AG09319 (cell line): ENCODE results near the gene RNF126.

Experiments
- DNase-seq: peaks from one replicate; pipeline ENCODE4 v3.0.0-alpha.2; 2010; ENCODE audit warnings: low read depth; ENCODE audit errors: extremely low read depth
- CTCF ChIP-seq: IDR thresholded peaks from 2 replicates; pipeline ENCODE4 v1.5.1; 2011; ENCODE audit warnings: low read depth, mild to moderate bottlenecking, inconsistent platforms, low read length, moderate library complexity

The RNF126 gene

GRCh38 chr19:681029-682019, 18.3 kb upstream of the RNF126 start:
- TF ChIP-seq CTCF: no peak
- DNase-seq: peak; percentile 84

GRCh38 chr19:680287-681028, 17.4 kb upstream of the RNF126 start:
- peak; percentile 25 for TF ChIP-seq CTCF
- DNase-seq: peak; percentile 98

- no peak for TF ChIP-seq CTCF
- peak; percentile 35 for DNase-seq
Measured at GRCh38 chr19:679418-680286, 16.6 kb upstream of the RNF126 start.

- DNase-seq: no peak
- TF ChIP-seq CTCF: no peak
Measured at GRCh38 chr19:678791-679388, 15.9 kb upstream of the RNF126 start.

GRCh38 chr19:677601-678436, 14.8 kb upstream of the RNF126 start:
- TF ChIP-seq CTCF: no peak
- DNase-seq: no peak

- TF ChIP-seq CTCF: no peak
- peak; percentile 44 for DNase-seq
Measured at GRCh38 chr19:677201-677600, 14.2 kb upstream of the RNF126 start.
